A549 (cell line): ENCODE results near the gene DOK4. TPM values are rescaled to one million over a fixed set of nuclear protein-coding genes. Genes with fewer than 3 reads are reported as not detected.

Source experiments
- polyA plus RNA-seq, 4 experiments: library from polyadenylated mRNA; depleted of rRNA in 3 of 4; stranded (reverse); fragments of >200 nt; fragmentation: RNase III in 1 of 4; extraction: RNeasy Plus Mini Kit Qiagen cat#74134 plus additional on column Dnase treatment in 1 of 4; gene quantifications; 2 replicates in 3 of 4; 3 replicates in 1 of 4; pipeline ENCODE4 v1.2.3, GENCODE V29; 2011 to 2017

Gene DOK4
- polyA plus RNA-seq, 2 of the 4 experiments (the other 2 are of a cell fraction) = 70.3 to 85.4 TPM

Other genes starting within 250 kb of the DOK4 start
- 117 and 126 TPM in 2 replicates for gene ARL2BP, start 241.2 kb downstream of the DOK4 start, polyA plus RNA-seq (2011; rRNA removed)
- gene ARL2BP, start 241.2 kb downstream of the DOK4 start, polyA plus RNA-seq (2017; fragmentation: RNase III; extraction: RNeasy Plus Mini Kit Qiagen cat#74134 plus additional on column Dnase treatment) = 64.0 to 68.7 TPM (median 67.0 TPM) in 3 replicates
- 3.3 and 3.7 TPM in 2 replicates for gene PLLP, start 201.8 kb downstream of the DOK4 start, polyA plus RNA-seq (2011; rRNA removed)
- gene PLLP, start 201.8 kb downstream of the DOK4 start, polyA plus RNA-seq (2017; fragmentation: RNase III; extraction: RNeasy Plus Mini Kit Qiagen cat#74134 plus additional on column Dnase treatment) = 1.5 to 1.9 TPM (median 1.8 TPM) in 3 replicates
- gene CCL22, start 127.7 kb downstream of the DOK4 start, polyA plus RNA-seq (2011; rRNA removed) = not detected in 2 replicates
- gene CCL22, start 127.7 kb downstream of the DOK4 start, polyA plus RNA-seq (2017; fragmentation: RNase III; extraction: RNeasy Plus Mini Kit Qiagen cat#74134 plus additional on column Dnase treatment) = not detected in 3 replicates
- 0.10 and 0.17 TPM in 2 replicates for gene CX3CL1, start 114.0 kb downstream of the DOK4 start, polyA plus RNA-seq (2011; rRNA removed)
- gene CX3CL1, start 114.0 kb downstream of the DOK4 start, polyA plus RNA-seq (2017; fragmentation: RNase III; extraction: RNeasy Plus Mini Kit Qiagen cat#74134 plus additional on column Dnase treatment) = 0.08 to 0.17 TPM (median 0.08 TPM) in 3 replicates
- gene CCL17, start 81.7 kb downstream of the DOK4 start, polyA plus RNA-seq (2011; rRNA removed) = not detected in 2 replicates
- gene CCL17, start 81.7 kb downstream of the DOK4 start, polyA plus RNA-seq (2017; fragmentation: RNase III; extraction: RNeasy Plus Mini Kit Qiagen cat#74134 plus additional on column Dnase treatment) = not detected in 3 replicates
- 101 and 114 TPM in 2 replicates for gene CIAPIN1, start 39.1 kb downstream of the DOK4 start, polyA plus RNA-seq (2011; rRNA removed)
- gene CIAPIN1, start 39.1 kb downstream of the DOK4 start, polyA plus RNA-seq (2017; fragmentation: RNase III; extraction: RNeasy Plus Mini Kit Qiagen cat#74134 plus additional on column Dnase treatment) = 69.1 to 75.0 TPM (median 71.5 TPM) in 3 replicates
- 109 and 130 TPM in 2 replicates for gene COQ9, start 39.0 kb downstream of the DOK4 start, polyA plus RNA-seq (2011; rRNA removed)
- 46.2 to 48.0 TPM (median 47.2 TPM) in 3 replicates for gene COQ9, start 39.0 kb downstream of the DOK4 start, polyA plus RNA-seq (2017; fragmentation: RNase III; extraction: RNeasy Plus Mini Kit Qiagen cat#74134 plus additional on column Dnase treatment)
- gene POLR2C, start 23.8 kb downstream of the DOK4 start, polyA plus RNA-seq (2011; rRNA removed) = 229 and 259 TPM in 2 replicates
- gene POLR2C, start 23.8 kb downstream of the DOK4 start, polyA plus RNA-seq (2017; fragmentation: RNase III; extraction: RNeasy Plus Mini Kit Qiagen cat#74134 plus additional on column Dnase treatment) = 141 to 148 TPM (median 146 TPM) in 3 replicates
- 7.4 and 8.0 TPM in 2 replicates for gene CCDC102A, start 50.1 kb upstream of the DOK4 start, polyA plus RNA-seq (2011; rRNA removed)
- gene CCDC102A, start 50.1 kb upstream of the DOK4 start, polyA plus RNA-seq (2017; fragmentation: RNase III; extraction: RNeasy Plus Mini Kit Qiagen cat#74134 plus additional on column Dnase treatment) = 7.6 to 8.5 TPM (median 8.3 TPM) in 3 replicates
- not detected in 2 replicates for gene ADGRG5, start 56.1 kb upstream of the DOK4 start, polyA plus RNA-seq (2011; rRNA removed)
- gene ADGRG5, start 56.1 kb upstream of the DOK4 start, polyA plus RNA-seq (2017; fragmentation: RNase III; extraction: RNeasy Plus Mini Kit Qiagen cat#74134 plus additional on column Dnase treatment) = 0.06 TPM in 1 of 3 replicates, not detected in the others
- gene ADGRG1, start 142.1 kb upstream of the DOK4 start, polyA plus RNA-seq (2011; rRNA removed) = 28.3 and 37.7 TPM in 2 replicates
- gene ADGRG1, start 142.1 kb upstream of the DOK4 start, polyA plus RNA-seq (2017; fragmentation: RNase III; extraction: RNeasy Plus Mini Kit Qiagen cat#74134 plus additional on column Dnase treatment) = 91.8 to 142 TPM (median 130 TPM) in 3 replicates
- 0.45 and 0.77 TPM in 2 replicates for gene ADGRG3, start 181.8 kb upstream of the DOK4 start, polyA plus RNA-seq (2011; rRNA removed)
- gene ADGRG3, start 181.8 kb upstream of the DOK4 start, polyA plus RNA-seq (2017; fragmentation: RNase III; extraction: RNeasy Plus Mini Kit Qiagen cat#74134 plus additional on column Dnase treatment) = 0.17 to 0.34 TPM (median 0.25 TPM) in 3 replicates
- 0.17 and 0.28 TPM in 2 replicates for gene DRC7, start 208.3 kb upstream of the DOK4 start, polyA plus RNA-seq (2011; rRNA removed)
- 0.10 to 0.28 TPM (median 0.10 TPM) in 3 replicates for gene DRC7, start 208.3 kb upstream of the DOK4 start, polyA plus RNA-seq (2017; fragmentation: RNase III; extraction: RNeasy Plus Mini Kit Qiagen cat#74134 plus additional on column Dnase treatment)
- gene KATNB1, start 249.3 kb upstream of the DOK4 start, polyA plus RNA-seq (2011; rRNA removed) = 18.6 and 21.1 TPM in 2 replicates
- gene KATNB1, start 249.3 kb upstream of the DOK4 start, polyA plus RNA-seq (2017; fragmentation: RNase III; extraction: RNeasy Plus Mini Kit Qiagen cat#74134 plus additional on column Dnase treatment) = 18.1 to 21.0 TPM (median 19.1 TPM) in 3 replicates